Measurements from ENCODE around the gene HLA-F. TPM values are rescaled to one million over a fixed set of nuclear protein-coding genes. Genes with fewer than 3 reads are reported as not detected.

HLA-F gene
- polyA plus RNA-seq, 1 of the 3 experiments (the other 2 are of a cell fraction): 0.31 TPM

GRCh38 chr6:29744621-29745020, 21.4 kb downstream of the HLA-F start:
- TF ChIP-seq TCF12 (IDR thresholded peaks at IDR 0.05) (no peak), EP300 (IDR thresholded peaks at IDR 0.05; ENCODE audit: borderline replicate concordance in 1 of 2, low read depth in 1 of 2, low read length in 1 of 2) (no peak), USF2 (IDR thresholded peaks at IDR 0.05; ENCODE audit: borderline replicate concordance, low read depth, low read length) (no peak), PBX3 (IDR thresholded peaks at IDR 0.05) (no peak), JUND (IDR thresholded peaks at IDR 0.05) (no peak)
- Histone ChIP-seq H3K9me2 (no peaks in the 10 kb centered on the region), H3K4me2 (no peak overlapping the region), H3K27me3 (ENCODE audit: insufficient read depth) (peaks cover 34% of the 10 kb centered on the region), H3K79me2 (ENCODE audit: insufficient read depth) (no peaks in the 10 kb centered on the region), H4K20me1 (ENCODE audit: insufficient read depth) (no peaks in the 10 kb centered on the region), H3K4me1 (ENCODE audit: control insufficient read depth in 1 of 2, insufficient read depth in 2 of 2, low read depth in 1 of 2, low read length in 1 of 2) (peaks cover 0 to 9% of the 10 kb centered on the region in 2 experiments; a peak in 1 of 4 replicates), H3K36me3 (replicated peaks in 1 of 2; ENCODE audit: control insufficient read depth in 1 of 2, insufficient read depth in 2 of 2, low read length in 1 of 2) (no peaks in the 10 kb centered on the region), H3K27ac (ENCODE audit: low read depth in 2 of 2, low read length in 1 of 2) (no peak overlapping the region), H3K9ac (no peak overlapping the region), H3K9me3 (no peaks in the 10 kb centered on the region), H3K4me3 (ENCODE audit: low read depth in 2 of 2, low read length in 1 of 2) (no peak overlapping the region), H2AFZ (ENCODE audit: low read depth) (no peak overlapping the region), H3F3A (replicated peaks; ENCODE audit: insufficient read depth) (no peaks in the 10 kb centered on the region)
- no peak for DNase-seq
- ChIA-PET CTCF (interaction anchor here (1.5 kb wide), 1 partner anchor 90 kb away, joined by 3 read pairs; no protein-coding TSS in a partner anchor), POLR2A (no interaction called here)
- no CpG with 5 or more reads among the region's 4 CpGs for WGBS (ENCODE audit: low lambda C conversion rate)

GRCh38 chr6:29745386-29745785, 22.2 kb downstream of the HLA-F start:
- H3K9ac ChIP-seq: no peak overlapping the region
- TF ChIP-seq POLR2AphosphoS5 (IDR thresholded peaks at IDR 0.05; ENCODE audit: low read depth, low read length) (no peak), FOXM1 (IDR thresholded peaks at IDR 0.05; ENCODE audit: low read depth) (no peak)
- no peaks in the 10 kb centered on the region for H3K9me3 ChIP-seq
- POLR2A ChIA-PET: no interaction called here
- CTCF ChIA-PET: interaction anchor here (1.5 kb wide), 1 partner anchor 90 kb away, joined by 3 read pairs; no protein-coding TSS in a partner anchor
- no peaks in the 10 kb centered on the region for H3K36me3 ChIP-seq (replicated peaks in 1 of 2; ENCODE audit: control insufficient read depth in 1 of 2, insufficient read depth in 2 of 2, low read length in 1 of 2)
- WGBS (ENCODE audit: low lambda C conversion rate): 4% methylated on average over 3 of the region's 3 CpGs
- no peak overlapping the region for H3K4me2 ChIP-seq
- peaks cover 38% of the 10 kb centered on the region for H3K27me3 ChIP-seq (ENCODE audit: insufficient read depth)
- no peaks in the 10 kb centered on the region for H3K9me2 ChIP-seq
- H4K20me1 ChIP-seq (ENCODE audit: insufficient read depth): no peaks in the 10 kb centered on the region
- H3K27ac ChIP-seq (ENCODE audit: low read depth in 2 of 2, low read length in 1 of 2): no peak overlapping the region
- no peak for DNase-seq
- no peak overlapping the region for H3K4me3 ChIP-seq (ENCODE audit: low read depth in 2 of 2, low read length in 1 of 2)
- no peaks in the 10 kb centered on the region for H3K79me2 ChIP-seq (ENCODE audit: insufficient read depth)
- peaks cover 0 to 9% of the 10 kb centered on the region in 2 experiments; a peak in 1 of 4 replicates for H3K4me1 ChIP-seq (ENCODE audit: control insufficient read depth in 1 of 2, insufficient read depth in 2 of 2, low read depth in 1 of 2, low read length in 1 of 2)
- no peak overlapping the region for H2AFZ ChIP-seq (ENCODE audit: low read depth)
- H3F3A ChIP-seq (replicated peaks; ENCODE audit: insufficient read depth): no peaks in the 10 kb centered on the region

GRCh38 chr6:29745855-29746449, 22.7 kb downstream of the HLA-F start:
- peaks cover 39% of the 10 kb centered on the region for H3K27me3 ChIP-seq (ENCODE audit: insufficient read depth)
- POLR2A ChIA-PET: no interaction called here
- H3K36me3 ChIP-seq (replicated peaks in 1 of 2; ENCODE audit: control insufficient read depth in 1 of 2, insufficient read depth in 2 of 2, low read length in 1 of 2): no peaks in the 10 kb centered on the region
- H3K4me2 ChIP-seq: no peak overlapping the region
- CTCF ChIA-PET: interaction anchor here (1.5 kb wide), 1 partner anchor 89 kb away, joined by 3 read pairs; no protein-coding TSS in a partner anchor
- H4K20me1 ChIP-seq (ENCODE audit: insufficient read depth): no peaks in the 10 kb centered on the region
- no peaks in the 10 kb centered on the region for H3K79me2 ChIP-seq (ENCODE audit: insufficient read depth)
- H3K4me1 ChIP-seq (ENCODE audit: control insufficient read depth in 1 of 2, insufficient read depth in 2 of 2, low read depth in 1 of 2, low read length in 1 of 2): peaks cover 0 to 9% of the 10 kb centered on the region in 2 experiments; a peak in 1 of 4 replicates
- H3K27ac ChIP-seq (ENCODE audit: low read depth in 2 of 2, low read length in 1 of 2): no peak overlapping the region
- H2AFZ ChIP-seq (ENCODE audit: low read depth): no peak overlapping the region
- no peak for DNase-seq
- no peak overlapping the region for H3K4me3 ChIP-seq (ENCODE audit: low read depth in 2 of 2, low read length in 1 of 2)
- no peaks in the 10 kb centered on the region for H3K9me2 ChIP-seq
- no peak overlapping the region for H3K9ac ChIP-seq
- H3K9me3 ChIP-seq: no peaks in the 10 kb centered on the region
- H3F3A ChIP-seq (replicated peaks; ENCODE audit: insufficient read depth): no peaks in the 10 kb centered on the region
- 13% methylated on average over 4 of the region's 4 CpGs for WGBS (ENCODE audit: low lambda C conversion rate)
- TF ChIP-seq USF1 (IDR thresholded peaks at IDR 0.05; ENCODE audit: borderline replicate concordance, low read depth) (no peak), YY1 (IDR thresholded peaks at IDR 0.05; ENCODE audit: low read depth) (no peak), REST (IDR thresholded peaks at IDR 0.05; ENCODE audit: low read depth, low read length) (no peak), RCOR1 (IDR thresholded peaks at IDR 0.05; ENCODE audit: low read length) (no peak), NFIC (IDR thresholded peaks at IDR 0.05; ENCODE audit: borderline replicate concordance) (no peak), CHD2 (IDR thresholded peaks at IDR 0.05; ENCODE audit: low read length, partially characterized antibody) (no peak), FOSL2 (IDR thresholded peaks at IDR 0.05; ENCODE audit: borderline replicate concordance, low read depth) (no peak), SIN3A (IDR thresholded peaks at IDR 0.05; ENCODE audit: borderline replicate concordance, low read depth, low read length) (no peak), POLR2AphosphoS5 (IDR thresholded peaks at IDR 0.05; ENCODE audit: low read depth, low read length) (no peak), MAX (IDR thresholded peaks at IDR 0.05; ENCODE audit: low read depth) (no peak)

Measured in SK-N-SH (cell line).